HFF-Myc (cell line): ENCODE measurements around the gene ANGPTL2.

Source experiments
- DNase-seq: peaks from one replicate; pipeline ENCODE4 v3.0.0-alpha.2; 2011; ENCODE audit warnings: low read depth; ENCODE audit errors: extremely low read depth
- H3K4me3 ChIP-seq: replicated peaks from 2 replicates; pipeline ENCODE4 v1.5.1; 2011; ENCODE audit warnings: low read depth, mild to moderate bottlenecking, control low read depth, low read length
- CTCF ChIP-seq: IDR thresholded peaks from 2 replicates; pipeline ENCODE4 v1.5.1; 2012; ENCODE audit warnings: mild to moderate bottlenecking, low read depth, low read length, control low read depth; ENCODE audit errors: missing control alignments

ANGPTL2 gene

GRCh38 chr9:127081250-127082185, 40.9 kb downstream of the ANGPTL2 start:
- DNase-seq, result no peak
- no peak overlapping the region for H3K4me3 ChIP-seq
- TF ChIP-seq CTCF, result no peak

GRCh38 chr9:127079446-127080140, 42.8 kb downstream of the ANGPTL2 start:
- DNase-seq, result no peak
- H3K4me3 ChIP-seq, result no peak overlapping the region
- TF ChIP-seq CTCF, result no peak

GRCh38 chr9:127078988-127079387, 43.4 kb downstream of the ANGPTL2 start:
- DNase-seq, result no peak
- no peak overlapping the region for H3K4me3 ChIP-seq
- TF ChIP-seq CTCF, result no peak

GRCh38 chr9:127078336-127078735, 44.1 kb downstream of the ANGPTL2 start:
- no peak overlapping the region for H3K4me3 ChIP-seq
- no peak for TF ChIP-seq CTCF
- no peak for DNase-seq

GRCh38 chr9:127077644-127077946, 44.8 kb downstream of the ANGPTL2 start:
- DNase-seq, result no peak
- no peak for TF ChIP-seq CTCF
- no peak overlapping the region for H3K4me3 ChIP-seq

GRCh38 chr9:127076860-127077643, 45.4 kb downstream of the ANGPTL2 start:
- H3K4me3 ChIP-seq, result no peak overlapping the region
- no peak for DNase-seq
- TF ChIP-seq CTCF, result no peak
